ENCODE results near the gene TSPAN32.
"Not testable (repeated sequence)": the region's sequence is repeated elsewhere in the genome, so short reads cannot be mapped to it uniquely, and the experiment has no call there.

The TSPAN32 gene

GRCh38 chr11:2343502-2343901, 41.7 kb downstream of the TSPAN32 start:
- no peak for DNase-seq

- DNase-seq: no peak
These were observed 43.2 kb downstream of the TSPAN32 start for GRCh38 chr11:2345050-2345449.

- DNase-seq: no peak
These were observed 44.2 kb downstream of the TSPAN32 start for GRCh38 chr11:2346014-2346413.

- no peak for DNase-seq
These were observed 44.9 kb downstream of the TSPAN32 start for GRCh38 chr11:2346586-2347307.

GRCh38 chr11:2347308-2347830, 45.6 kb downstream of the TSPAN32 start:
- DNase-seq: no peak

- no peak for DNase-seq
These were observed 47.2 kb downstream of the TSPAN32 start for GRCh38 chr11:2348986-2349385.

- no peak for DNase-seq
These were observed 49.9 kb downstream of the TSPAN32 start for GRCh38 chr11:2351701-2352100.

GRCh38 chr11:2352420-2352819, 50.6 kb downstream of the TSPAN32 start:
- DNase-seq: no peak

- no peak for DNase-seq
These were observed 53.3 kb downstream of the TSPAN32 start for GRCh38 chr11:2355000-2355644.

GRCh38 chr11:2357246-2357645, 55.4 kb downstream of the TSPAN32 start:
- DNase-seq: no peak

- DNase-seq: not testable (repeated sequence)
These were observed 55.8 kb downstream of the TSPAN32 start for GRCh38 chr11:2357651-2358050.

- no peak for DNase-seq
These were observed 57.1 kb downstream of the TSPAN32 start for GRCh38 chr11:2358754-2359442.

GRCh38 chr11:2359557-2359956, 57.7 kb downstream of the TSPAN32 start:
- DNase-seq: no peak

GRCh38 chr11:2360081-2360642, 58.3 kb downstream of the TSPAN32 start:
- DNase-seq: no peak

GRCh38 chr11:2361565-2361964, 59.8 kb downstream of the TSPAN32 start:
- no peak for DNase-seq

GRCh38 chr11:2362414-2362813, 60.6 kb downstream of the TSPAN32 start:
- DNase-seq: no peak

GRCh38 chr11:2363130-2363529, 61.3 kb downstream of the TSPAN32 start:
- DNase-seq: no peak

- DNase-seq: no peak
These were observed 62.0 kb downstream of the TSPAN32 start for GRCh38 chr11:2363577-2364370.

GRCh38 chr11:2364386-2364785, 62.6 kb downstream of the TSPAN32 start:
- DNase-seq: not testable (repeated sequence)

GRCh38 chr11:2365571-2366210, 63.9 kb downstream of the TSPAN32 start:
- no peak for DNase-seq

- DNase-seq: no peak
These were observed 64.5 kb downstream of the TSPAN32 start for GRCh38 chr11:2366276-2366675.

GRCh38 chr11:2366733-2367132, 64.9 kb downstream of the TSPAN32 start:
- no peak for DNase-seq
